ENCODE data around the gene SLC40A1.

Gene SLC40A1

GRCh38 chr2:189627789-189628188 is 47.2 kb upstream of the SLC40A1 start:
- Histone ChIP-seq H2AFZ (ENCODE audit: low read depth, low read length) (no peak overlapping the region), H3K4me3 (ENCODE audit: low read length) (no peak overlapping the region), H3K27ac (ENCODE audit: low read length) (no peak overlapping the region), H3K9me3 (ENCODE audit: insufficient read depth, low read length) (no peaks in the 10 kb centered on the region), H4K20me1 (ENCODE audit: insufficient read depth, low read length) (no peaks in the 10 kb centered on the region), H3K4me1 (ENCODE audit: low read length) (no peaks in the 10 kb centered on the region), H3K9ac (ENCODE audit: low read length) (no peak overlapping the region), H3K36me3 (replicated peaks; ENCODE audit: low read depth, low read length) (no peaks in the 10 kb centered on the region), H3K27me3 (ENCODE audit: low read depth, low read length) (no peaks in the 10 kb centered on the region), H3K79me2 (ENCODE audit: low read length) (no peaks in the 10 kb centered on the region), H3K4me2 (ENCODE audit: low read length) (no peak overlapping the region)
- no peak for TF ChIP-seq EZH2phosphoT487 (IDR thresholded peaks at IDR 0.05; ENCODE audit: low read depth)
- no peak for TF ChIP-seq CTCF (IDR thresholded peaks at IDR 0.05; ENCODE audit: low read depth, low read length)

- H3K27me3 ChIP-seq (ENCODE audit: low read depth, low read length) = no peaks in the 10 kb centered on the region
- no peaks in the 10 kb centered on the region for H3K9me3 ChIP-seq (ENCODE audit: insufficient read depth, low read length)
- no peaks in the 10 kb centered on the region for H3K36me3 ChIP-seq (replicated peaks; ENCODE audit: low read depth, low read length)
- H3K79me2 ChIP-seq (ENCODE audit: low read length) = no peaks in the 10 kb centered on the region
- no peak overlapping the region for H3K4me2 ChIP-seq (ENCODE audit: low read length)
- H4K20me1 ChIP-seq (ENCODE audit: insufficient read depth, low read length) = no peaks in the 10 kb centered on the region
- H2AFZ ChIP-seq (ENCODE audit: low read depth, low read length) = no peak overlapping the region
- no peak for TF ChIP-seq CTCF (IDR thresholded peaks at IDR 0.05; ENCODE audit: low read depth, low read length)
- no peak overlapping the region for H3K9ac ChIP-seq (ENCODE audit: low read length)
- H3K4me1 ChIP-seq (ENCODE audit: low read length) = no peaks in the 10 kb centered on the region
- no peak overlapping the region for H3K4me3 ChIP-seq (ENCODE audit: low read length)
- H3K27ac ChIP-seq (ENCODE audit: low read length) = no peak overlapping the region
Observed at GRCh38 chr2:189625636-189626035, 45.0 kb upstream of the SLC40A1 start.

GRCh38 chr2:189624648-189625355 is 44.2 kb upstream of the SLC40A1 start:
- Histone ChIP-seq H3K4me1 (ENCODE audit: low read length) (no peaks in the 10 kb centered on the region), H2AFZ (ENCODE audit: low read depth, low read length) (no peak overlapping the region), H3K79me2 (ENCODE audit: low read length) (no peaks in the 10 kb centered on the region), H3K9ac (ENCODE audit: low read length) (no peak overlapping the region), H3K9me3 (ENCODE audit: insufficient read depth, low read length) (no peaks in the 10 kb centered on the region), H3K4me2 (ENCODE audit: low read length) (no peak overlapping the region), H3K27me3 (ENCODE audit: low read depth, low read length) (no peaks in the 10 kb centered on the region), H3K36me3 (replicated peaks; ENCODE audit: low read depth, low read length) (no peaks in the 10 kb centered on the region), H4K20me1 (ENCODE audit: insufficient read depth, low read length) (no peaks in the 10 kb centered on the region), H3K27ac (ENCODE audit: low read length) (no peak overlapping the region), H3K4me3 (ENCODE audit: low read length) (no peak overlapping the region)
- TF ChIP-seq EZH2phosphoT487 (IDR thresholded peaks at IDR 0.05; ENCODE audit: low read depth) (no peak), CTCF (IDR thresholded peaks at IDR 0.05; ENCODE audit: low read depth, low read length) (no peak)

- no peak overlapping the region for H3K4me3 ChIP-seq (ENCODE audit: low read length)
- no peaks in the 10 kb centered on the region for H3K36me3 ChIP-seq (replicated peaks; ENCODE audit: low read depth, low read length)
- H3K4me2 ChIP-seq (ENCODE audit: low read length) = no peak overlapping the region
- H4K20me1 ChIP-seq (ENCODE audit: insufficient read depth, low read length) = no peaks in the 10 kb centered on the region
- H3K4me1 ChIP-seq (ENCODE audit: low read length) = no peaks in the 10 kb centered on the region
- H3K27me3 ChIP-seq (ENCODE audit: low read depth, low read length) = no peaks in the 10 kb centered on the region
- H3K9me3 ChIP-seq (ENCODE audit: insufficient read depth, low read length) = no peaks in the 10 kb centered on the region
- no peak overlapping the region for H2AFZ ChIP-seq (ENCODE audit: low read depth, low read length)
- H3K27ac ChIP-seq (ENCODE audit: low read length) = no peak overlapping the region
- no peak overlapping the region for H3K9ac ChIP-seq (ENCODE audit: low read length)
- TF ChIP-seq EZH2phosphoT487 (IDR thresholded peaks at IDR 0.05; ENCODE audit: low read depth) (no peak), CTCF (IDR thresholded peaks at IDR 0.05; ENCODE audit: low read depth, low read length) (no peak)
- no peaks in the 10 kb centered on the region for H3K79me2 ChIP-seq (ENCODE audit: low read length)
Observed at GRCh38 chr2:189623049-189623448, 42.5 kb upstream of the SLC40A1 start.

Measured in OCI-LY3 (cell line).